ENCODE data around the gene BDP1.

Gene BDP1

DNA sequence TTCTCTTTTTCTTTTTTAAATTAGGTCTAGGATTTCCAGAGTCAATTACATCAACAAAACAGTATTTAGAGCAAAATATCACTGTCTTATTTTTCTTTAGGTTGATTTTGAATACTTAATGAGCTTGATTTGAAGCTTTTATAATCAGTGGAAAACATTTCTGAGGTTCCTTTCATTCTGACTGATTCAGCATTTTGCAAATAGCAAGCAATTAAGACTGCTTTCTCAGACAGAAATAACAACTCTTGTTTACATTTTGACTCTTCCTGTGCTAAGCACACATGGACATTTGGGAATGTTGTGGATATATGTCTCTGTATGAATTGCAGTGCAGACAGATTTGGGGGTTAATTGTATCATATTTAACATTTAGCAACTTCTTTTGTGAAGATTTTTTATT, 109.4 kb downstream of the BDP1 start:
- TF ChIP-seq, protein P1, sequence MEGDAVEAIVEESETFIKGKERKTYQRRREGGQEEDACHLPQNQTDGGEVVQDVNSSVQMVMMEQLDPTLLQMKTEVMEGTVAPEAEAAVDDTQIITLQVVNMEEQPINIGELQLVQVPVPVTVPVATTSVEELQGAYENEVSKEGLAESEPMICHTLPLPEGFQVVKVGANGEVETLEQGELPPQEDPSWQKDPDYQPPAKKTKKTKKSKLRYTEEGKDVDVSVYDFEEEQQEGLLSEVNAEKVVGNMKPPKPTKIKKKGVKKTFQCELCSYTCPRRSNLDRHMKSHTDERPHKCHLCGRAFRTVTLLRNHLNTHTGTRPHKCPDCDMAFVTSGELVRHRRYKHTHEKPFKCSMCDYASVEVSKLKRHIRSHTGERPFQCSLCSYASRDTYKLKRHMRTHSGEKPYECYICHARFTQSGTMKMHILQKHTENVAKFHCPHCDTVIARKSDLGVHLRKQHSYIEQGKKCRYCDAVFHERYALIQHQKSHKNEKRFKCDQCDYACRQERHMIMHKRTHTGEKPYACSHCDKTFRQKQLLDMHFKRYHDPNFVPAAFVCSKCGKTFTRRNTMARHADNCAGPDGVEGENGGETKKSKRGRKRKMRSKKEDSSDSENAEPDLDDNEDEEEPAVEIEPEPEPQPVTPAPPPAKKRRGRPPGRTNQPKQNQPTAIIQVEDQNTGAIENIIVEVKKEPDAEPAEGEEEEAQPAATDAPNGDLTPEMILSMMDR (IDR thresholded peaks at IDR 0.05): no peak

- TF ChIP-seq, protein P1 (IDR thresholded peaks at IDR 0.05): no peak
Observed at GRCh38 chr5:71569748-71570509, 114.5 kb downstream of the BDP1 start.

GRCh38 chr5:71573591-71573990, 118.1 kb downstream of the BDP1 start:
- TF ChIP-seq, protein P1 (IDR thresholded peaks at IDR 0.05): no peak

GRCh38 chr5:71576241-71576640, 120.8 kb downstream of the BDP1 start:
- TF ChIP-seq, protein P1 (IDR thresholded peaks at IDR 0.05): no peak

DNA sequence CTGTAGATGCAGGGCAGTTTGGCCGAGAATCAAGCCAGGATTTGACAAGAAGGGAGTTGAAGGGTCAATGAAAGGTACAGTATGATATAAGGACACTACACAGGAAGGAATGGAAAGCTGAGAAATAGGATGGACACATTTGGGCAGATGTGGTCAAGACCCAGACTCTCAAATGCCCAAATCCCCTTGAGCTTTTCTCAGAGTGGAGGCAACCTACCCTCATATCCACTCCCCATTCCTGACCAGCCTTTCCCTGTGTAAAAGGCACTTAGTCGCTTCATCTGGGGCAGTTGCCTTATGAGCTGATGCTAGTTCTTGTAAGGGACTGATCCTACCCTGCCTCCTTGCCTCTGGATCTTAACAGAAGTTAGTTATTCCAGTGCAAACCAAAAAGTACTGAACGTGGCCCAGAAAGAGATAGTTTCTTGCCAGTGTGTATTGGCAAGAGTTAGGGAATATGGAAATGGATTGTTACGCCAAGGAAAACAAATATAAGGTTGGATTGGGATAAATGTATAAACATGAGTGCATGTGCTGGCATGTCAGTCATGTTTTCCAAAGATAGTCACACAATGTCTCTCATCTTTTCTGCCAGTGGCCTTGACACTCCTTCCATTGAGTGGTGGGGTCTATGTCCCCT, 127.6 kb downstream of the BDP1 start:
- TF ChIP-seq, protein P1 (IDR thresholded peaks at IDR 0.05): no peak

- TF ChIP-seq, protein P1 (IDR thresholded peaks at IDR 0.05): no peak
Observed at GRCh38 chr5:71586052-71586940, 130.8 kb downstream of the BDP1 start.

DNA sequence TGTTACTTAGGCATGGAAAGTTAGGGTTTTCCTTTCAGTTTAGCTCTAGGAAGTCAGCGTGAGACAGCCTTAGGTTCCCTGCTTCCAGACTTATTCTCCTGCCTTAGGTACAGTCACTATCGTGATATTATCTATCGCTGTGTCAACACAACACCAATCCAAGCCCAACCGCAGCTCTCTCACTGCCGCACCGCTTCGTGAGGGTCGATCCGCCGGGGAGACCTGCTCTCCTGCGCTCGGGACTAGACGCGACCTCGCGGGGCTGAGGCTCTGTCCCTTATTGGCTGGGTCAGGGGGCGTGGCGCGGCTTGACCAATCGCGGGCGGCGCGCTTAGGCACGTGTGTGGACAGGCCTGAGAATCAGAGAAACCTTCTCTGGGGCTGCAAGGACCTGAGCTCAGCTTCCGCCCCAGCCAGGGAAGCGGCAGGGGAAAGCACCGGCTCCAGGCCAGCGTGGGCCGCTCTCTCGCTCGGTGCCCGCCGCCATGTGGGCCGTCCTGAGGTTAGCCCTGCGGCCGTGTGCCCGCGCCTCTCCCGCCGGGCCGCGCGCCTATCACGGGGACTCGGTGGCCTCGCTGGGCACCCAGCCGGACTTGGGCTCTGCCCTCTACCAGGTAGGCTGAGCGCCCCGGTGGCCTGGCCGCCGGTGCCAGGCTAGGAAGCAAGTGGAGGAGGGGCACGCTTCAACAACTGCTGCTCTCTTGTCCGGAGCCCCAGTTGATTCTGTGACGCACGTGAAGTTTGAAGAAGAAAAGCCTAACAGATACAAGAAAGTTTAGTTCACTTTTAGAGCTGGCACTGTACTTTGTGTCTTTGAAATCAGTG, 131.7 kb downstream of the BDP1 start, which contains the start of gene MCCC2:
Gene MCCC2, plus strand, starts transcription at position 400 of the 825 bp plus-strand sequence. Its CDS starts 86 bp downstream, at position 486.
- TF ChIP-seq, protein P1 (IDR thresholded peaks at IDR 0.05): no peak
